Hindlimb muscle (tissue), 1 donor: ENCODE measurements around the gene PPP1R9A. TPM values are rescaled to one million over a fixed set of nuclear protein-coding genes. Genes with fewer than 3 reads are reported as not detected.

Source experiments
- DNase-seq: peaks from one replicate; pipeline ENCODE4 v3.0.0-alpha.2; 2013
- polyA plus RNA-seq: library from polyadenylated mRNA; unstranded; fragments of 120-200 nt; gene quantifications from one replicate; pipeline ENCODE4 v1.2.1, GENCODE V29; 2013; ENCODE audit not compliant: insufficient read length

PPP1R9A gene
- polyA plus RNA-seq, 1 donor = 28.7 TPM

DNA sequence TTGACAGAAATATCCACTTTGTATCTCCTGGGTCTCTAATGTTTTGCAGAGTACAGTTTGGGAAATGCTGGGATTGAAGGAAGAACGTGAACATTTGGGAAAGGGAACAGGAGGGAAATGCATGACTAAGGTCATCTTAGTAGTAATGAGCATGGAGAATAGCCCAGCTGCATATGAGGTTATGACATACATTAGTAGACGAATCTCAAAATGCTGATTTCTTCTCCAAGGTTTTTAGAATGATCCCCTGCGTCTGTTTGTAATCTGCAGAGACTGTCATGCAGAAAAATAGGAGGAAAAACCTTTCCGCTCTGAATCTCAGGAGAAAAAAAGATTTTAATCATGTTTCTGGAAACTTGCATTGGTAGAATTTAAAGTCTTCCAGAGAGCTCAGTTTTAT lies 133.6 kb downstream of the PPP1R9A start:
- DNase-seq = peak; percentile 70

DNA sequence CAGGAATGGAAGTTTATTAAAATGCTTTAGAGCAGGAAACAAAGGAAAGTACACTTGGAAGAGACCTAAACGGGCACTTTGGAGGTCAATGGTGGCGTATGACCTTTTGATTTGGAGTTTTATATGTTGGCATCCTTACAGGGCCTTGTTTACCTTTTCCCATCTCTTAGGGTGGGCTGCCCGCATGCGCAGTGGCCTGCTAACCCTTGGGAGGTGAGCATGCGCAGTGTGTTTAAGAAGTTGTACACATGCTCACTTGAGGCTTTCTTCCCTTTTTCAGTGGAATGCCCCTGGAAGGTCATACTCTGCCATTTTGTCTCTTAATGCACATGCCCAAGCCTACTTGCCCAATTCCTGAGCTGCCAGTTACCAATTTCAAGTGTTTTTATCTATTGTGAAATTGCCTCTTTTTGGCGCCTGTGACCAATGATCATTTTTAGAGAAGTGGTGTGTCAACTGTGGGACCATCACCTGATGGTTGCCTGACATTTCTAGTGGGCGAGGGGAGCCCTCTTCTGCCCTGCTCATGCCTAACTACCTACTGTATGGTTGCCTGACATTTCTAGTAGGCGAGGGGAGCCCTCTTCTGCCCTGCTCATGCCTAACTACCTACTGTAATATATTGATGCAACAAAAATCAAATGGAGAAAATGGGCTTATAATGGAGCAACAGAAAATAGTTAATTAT lies 138.0 kb downstream of the PPP1R9A start:
- no peak for DNase-seq

- no peak for DNase-seq
Measured at GRCh38 chr7:95046494-95047240, 139.3 kb downstream of the PPP1R9A start.

DNA sequence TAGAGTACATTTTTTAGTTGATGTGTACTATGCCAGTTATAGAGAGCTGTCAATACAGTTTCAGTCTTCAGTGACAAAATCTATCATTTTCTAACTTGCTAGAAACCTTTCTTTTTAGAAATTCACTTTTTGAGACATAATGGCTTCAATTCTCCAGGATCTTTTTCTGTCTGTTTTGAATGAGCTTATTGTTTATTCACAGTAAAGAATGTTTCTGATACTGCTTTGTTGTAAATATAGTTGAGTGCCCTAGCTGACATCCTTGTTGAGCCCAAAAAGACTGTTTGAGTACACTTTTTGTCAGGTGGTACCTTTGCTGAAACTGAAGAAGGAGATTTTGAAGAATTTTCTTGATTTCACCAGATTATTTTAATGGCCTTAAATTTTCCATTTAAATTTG lies 139.9 kb downstream of the PPP1R9A start:
- no peak for DNase-seq

DNA sequence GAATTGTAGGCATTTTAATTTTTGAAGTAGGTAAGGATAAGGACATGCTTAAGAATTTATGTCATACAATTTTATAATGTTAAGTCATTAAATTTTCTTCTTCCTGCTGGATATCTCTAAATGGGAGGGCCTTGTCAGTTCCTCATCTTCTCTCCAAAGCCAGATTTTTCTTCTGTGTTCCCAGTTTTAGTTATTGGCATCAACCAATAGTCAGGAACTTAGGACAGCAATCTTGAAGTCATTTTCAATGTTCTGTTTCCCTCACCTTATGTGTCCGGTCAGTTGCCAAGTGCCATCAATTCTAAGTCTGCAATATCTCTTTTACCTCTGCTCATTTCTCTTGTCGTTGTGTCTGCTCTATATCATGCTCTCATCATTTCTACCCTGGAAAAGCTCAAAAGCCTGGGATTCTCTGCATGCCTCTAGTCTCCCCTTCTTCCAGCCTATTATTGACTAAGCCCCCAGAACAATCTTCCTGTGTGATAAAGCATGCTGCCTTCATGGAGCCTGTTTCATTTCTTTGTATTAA lies 145.2 kb downstream of the PPP1R9A start:
- DNase-seq = no peak

DNA sequence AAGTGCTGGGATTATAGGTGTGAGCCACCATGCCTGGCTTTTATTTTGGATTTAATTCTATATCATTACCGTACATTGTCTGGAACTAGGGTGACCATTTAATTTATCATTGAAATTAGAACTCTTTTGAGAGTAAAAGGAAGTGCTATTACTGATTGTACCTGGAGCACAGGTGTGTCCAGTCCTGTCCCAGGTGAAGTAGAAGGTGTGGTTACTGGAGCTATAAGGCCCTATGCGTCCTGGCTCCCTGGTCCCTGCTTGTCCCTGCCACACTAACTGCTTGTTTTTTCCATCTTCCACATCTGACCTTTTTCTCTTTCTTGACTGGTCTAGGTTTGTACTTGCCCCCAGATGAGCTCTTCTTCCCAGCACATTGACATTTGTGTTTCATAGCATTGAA lies 147.0 kb downstream of the PPP1R9A start:
- no peak for DNase-seq

- DNase-seq = no peak
Measured at GRCh38 chr7:95055295-95055694, 147.9 kb downstream of the PPP1R9A start.

- peak; percentile 63 for DNase-seq
Measured at GRCh38 chr7:95056107-95056739, 148.8 kb downstream of the PPP1R9A start.

DNA sequence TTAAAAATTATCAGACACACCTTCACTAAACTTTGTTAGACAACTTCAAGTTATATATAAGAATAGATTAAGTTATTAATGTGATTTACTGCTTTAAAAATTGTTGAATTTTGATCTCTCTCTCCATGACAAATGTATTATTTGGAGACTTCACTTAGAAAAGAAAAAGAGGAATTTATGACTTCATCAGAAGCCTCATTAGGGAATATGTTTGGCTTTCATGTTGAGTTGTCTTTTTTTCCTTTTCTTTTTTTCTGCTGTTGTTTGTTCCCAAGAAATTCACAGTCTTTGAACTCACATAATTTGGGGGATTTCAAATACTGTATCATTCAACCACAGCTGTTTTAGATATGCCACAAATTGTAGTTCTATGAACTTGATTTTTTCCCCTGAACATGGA lies 149.5 kb downstream of the PPP1R9A start:
- peak; percentile 57 for DNase-seq

DNA sequence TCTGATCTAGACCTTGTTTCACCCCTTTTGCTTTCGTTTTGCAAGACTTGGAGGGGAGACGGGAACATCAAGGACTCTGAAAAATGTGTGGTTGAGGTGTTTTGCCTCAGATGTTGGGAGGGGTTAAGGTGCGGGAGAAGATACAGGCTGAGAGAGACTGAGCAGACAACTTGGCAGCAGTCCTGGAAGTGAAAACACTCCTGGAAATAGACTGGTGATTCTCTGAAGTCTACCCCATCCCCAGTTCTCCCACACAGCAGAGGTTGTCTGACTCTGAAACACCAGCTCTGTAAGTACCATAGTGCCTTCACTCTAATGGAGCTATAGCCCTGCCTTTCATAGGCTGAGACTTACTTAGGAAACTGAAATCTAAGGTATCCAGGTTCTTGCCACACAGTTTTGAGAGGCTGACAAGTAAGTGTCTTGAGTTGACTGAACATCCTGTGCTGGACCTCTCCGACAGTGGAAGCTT lies 152.5 kb downstream of the PPP1R9A start:
- DNase-seq = no peak

- no peak for DNase-seq
Measured at GRCh38 chr7:95062901-95063300, 155.5 kb downstream of the PPP1R9A start.

DNA sequence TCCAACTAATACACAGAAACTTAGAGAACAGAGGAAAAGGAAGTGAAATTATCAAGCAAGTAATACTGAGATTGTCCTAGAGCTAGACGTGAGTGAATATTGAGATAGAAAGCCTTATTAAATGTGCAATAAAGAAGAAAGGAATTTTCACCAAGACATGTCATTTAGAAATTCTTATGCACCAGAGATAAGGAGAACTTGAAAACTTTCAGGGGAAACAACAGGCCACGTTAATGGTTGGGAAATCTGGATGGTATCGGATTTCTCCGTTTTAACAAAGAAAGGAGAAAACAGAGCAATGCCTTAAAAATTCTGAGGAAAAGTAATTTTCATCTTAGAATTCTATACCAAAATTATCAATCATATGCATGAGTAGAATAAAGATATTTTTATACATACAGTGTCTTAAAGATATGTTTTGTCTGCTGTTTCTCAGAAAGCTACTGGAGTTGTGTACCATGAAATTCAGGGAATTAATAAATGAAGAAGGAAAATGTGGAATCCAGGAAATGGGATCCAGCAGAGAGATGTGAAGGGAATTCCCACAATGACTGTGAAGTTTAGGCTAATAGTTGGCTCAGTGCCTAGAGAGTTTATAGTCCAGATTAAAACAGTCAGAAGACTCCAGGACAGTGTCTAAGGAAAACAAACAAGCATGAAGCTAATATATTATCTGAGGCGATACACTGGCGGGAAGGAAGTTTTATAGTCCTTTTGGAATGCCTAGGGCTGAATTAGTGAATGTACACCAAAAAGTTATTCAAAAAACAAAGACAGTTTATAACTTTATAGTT lies 159.5 kb downstream of the PPP1R9A start:
- DNase-seq = peak; percentile 72

DNA sequence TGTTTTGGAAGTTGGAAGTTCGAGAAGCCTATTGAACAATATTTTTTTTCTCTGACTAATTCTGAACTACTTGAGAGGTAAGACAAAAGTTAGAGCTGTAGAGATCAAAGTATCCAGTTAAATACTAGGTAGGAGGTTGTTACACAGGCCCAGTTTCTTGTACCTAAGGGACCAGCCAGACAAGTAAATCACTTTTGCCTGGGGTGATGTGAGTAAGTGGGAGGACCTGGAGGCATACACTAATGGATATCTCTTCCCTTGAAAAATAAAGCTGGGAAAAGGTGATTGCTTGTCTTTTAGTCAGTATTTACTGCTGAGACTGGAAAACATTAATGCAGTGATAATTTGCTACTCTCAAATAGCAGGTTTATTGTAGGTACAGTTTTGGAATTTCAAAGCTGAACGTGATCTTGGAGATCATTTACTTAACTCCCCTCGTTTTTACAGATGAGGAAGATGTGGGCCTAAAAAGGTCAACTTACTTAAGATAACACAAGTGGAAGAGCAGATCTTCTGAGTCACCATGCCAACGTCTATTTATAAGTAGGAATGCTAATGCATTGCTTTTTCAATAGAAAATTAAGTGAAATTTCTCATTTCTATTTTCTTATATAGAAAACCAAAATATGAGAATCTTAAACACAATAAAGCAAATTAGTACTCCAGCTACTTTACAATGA lies 181.3 kb downstream of the PPP1R9A start:
- DNase-seq = no peak

DNA sequence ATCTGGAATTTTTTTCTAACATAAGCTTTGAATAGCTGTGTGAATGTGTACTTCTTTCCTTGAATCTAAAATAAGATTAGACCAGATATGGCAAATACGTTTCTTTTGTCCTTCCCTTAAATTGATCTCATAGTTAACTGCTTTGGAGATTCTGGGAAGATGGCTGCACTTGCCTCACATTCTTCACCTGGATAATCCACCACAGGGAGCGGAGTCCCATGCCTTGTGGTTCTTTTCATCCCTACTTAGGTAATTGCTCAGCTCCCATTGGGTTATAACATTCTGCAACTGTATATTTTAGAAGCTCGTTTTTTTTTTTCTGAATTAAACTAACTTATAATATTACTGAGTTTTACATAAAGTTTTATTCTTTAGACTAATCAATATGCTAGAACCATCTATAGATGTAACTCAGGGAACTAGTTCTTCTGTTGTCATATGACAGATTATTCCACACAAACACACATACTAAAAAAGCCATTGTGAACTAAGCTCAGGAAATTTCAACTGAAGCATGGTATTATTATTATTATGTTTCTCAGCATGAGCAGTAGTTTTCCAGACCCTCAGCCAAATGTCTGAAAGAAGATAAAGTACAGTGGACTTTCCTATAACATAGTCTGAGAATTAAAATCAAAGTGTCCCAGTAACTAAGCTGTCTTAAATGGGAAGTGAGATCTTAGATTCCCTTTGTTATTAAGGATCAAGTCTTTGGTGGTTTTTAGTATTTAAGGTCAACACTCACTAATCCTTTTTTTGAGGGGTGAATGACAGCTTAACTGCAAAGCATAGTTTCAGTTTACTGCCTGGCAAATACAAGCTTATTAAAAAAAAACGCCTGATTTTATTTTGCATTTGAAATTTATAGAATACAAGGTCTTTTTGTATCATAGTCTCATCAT lies 182.3 kb downstream of the PPP1R9A start:
- DNase-seq = peak; percentile 35

DNA sequence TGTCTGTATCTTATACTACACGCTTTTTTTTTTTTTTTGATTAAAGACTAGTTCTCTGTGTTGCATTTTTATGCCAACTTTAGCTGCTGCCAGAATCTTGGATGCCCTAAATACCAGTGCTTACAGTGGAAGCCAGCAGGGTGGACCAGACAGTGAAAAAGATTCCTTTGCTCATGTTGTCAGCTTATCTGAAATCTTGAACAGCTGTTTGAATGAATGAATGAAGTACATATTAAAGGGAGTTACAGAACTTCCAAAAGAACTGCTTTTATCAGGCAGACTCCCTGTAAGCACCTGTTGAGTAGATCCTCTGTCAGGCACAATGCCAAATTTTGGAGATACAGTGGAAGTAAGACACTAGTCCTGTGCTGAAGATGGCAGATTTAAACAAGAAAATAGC lies 184.9 kb downstream of the PPP1R9A start:
- peak; percentile 19 for DNase-seq

- DNase-seq = no peak
Measured at GRCh38 chr7:95095259-95095965, 188.0 kb downstream of the PPP1R9A start.

DNA sequence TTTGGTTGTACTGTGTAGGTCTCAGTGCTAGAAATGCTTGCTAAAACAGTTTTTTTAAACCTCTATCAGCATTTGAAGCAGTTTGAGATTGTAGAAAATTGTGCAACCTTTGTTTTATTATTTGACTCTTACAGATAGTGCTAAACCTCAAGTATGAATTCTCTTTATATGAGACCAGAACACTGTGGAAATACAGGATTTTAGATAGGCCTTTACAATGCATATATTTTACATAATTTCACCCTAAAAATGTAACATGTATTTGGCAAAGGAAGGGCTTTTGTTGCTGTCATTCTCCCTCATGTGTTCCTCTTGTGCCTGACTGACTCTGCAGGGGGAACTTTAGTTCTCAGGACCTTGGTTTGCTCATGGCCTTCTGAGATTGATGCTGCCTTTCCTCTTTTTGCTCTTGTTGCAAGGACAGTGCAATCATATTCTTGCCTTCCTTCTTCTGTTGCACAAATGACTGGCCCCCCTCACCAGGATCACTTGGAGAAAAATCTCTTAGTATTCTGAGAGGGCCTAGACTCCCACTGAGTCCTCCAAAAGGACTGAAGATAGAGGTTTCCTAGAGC lies 188.7 kb downstream of the PPP1R9A start:
- DNase-seq = no peak

DNA sequence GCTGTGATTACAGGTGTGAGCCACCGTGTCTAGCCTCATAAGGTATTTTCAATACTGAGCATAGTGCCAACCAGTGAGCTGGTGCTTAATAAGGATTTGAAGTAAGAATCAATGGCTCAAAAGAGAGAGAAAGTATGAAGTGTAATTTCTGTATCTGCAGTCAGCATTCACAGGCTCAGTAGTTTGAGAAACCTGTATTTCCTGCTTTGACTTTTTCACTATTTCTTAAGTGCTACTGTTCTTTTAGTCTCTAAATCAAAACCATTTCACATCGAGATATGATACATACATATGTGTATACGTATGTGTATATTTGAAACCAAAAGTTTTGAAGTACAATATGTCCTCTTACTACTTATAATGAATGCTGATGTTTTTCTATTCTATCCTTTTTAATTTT lies 189.9 kb downstream of the PPP1R9A start:
- no peak for DNase-seq

- DNase-seq = no peak
Measured at GRCh38 chr7:95097851-95098250, 190.5 kb downstream of the PPP1R9A start.

DNA sequence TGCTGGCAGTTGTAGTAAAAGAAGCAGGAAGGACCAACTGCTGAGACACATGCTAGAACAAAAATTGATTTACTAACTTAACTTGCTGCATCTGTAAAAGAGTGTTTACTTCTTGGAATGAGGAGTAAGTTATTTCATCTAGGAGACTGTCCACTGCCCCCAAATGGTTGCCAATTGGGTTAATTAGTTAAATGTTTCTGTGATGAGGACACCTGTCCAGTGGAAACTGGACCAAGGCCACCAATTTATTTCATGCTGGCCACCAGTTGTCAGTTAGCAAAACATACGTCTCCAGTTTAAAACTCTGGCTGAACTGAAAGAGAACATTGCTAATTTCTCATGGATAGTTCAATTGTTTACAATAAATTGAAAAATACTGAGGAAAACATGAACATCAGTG lies 191.7 kb downstream of the PPP1R9A start:
- DNase-seq = peak; percentile 47
